GM12878 (cell line): ENCODE results near the gene ASPM. TPM values are rescaled to one million over a fixed set of nuclear protein-coding genes. Genes with fewer than 3 reads are reported as not detected.

Experiments
- ATAC-seq: fragments of 200-7000 bp; cut with Tn5 transposase; 3 replicates; pipeline ENCODE4 v1.9.1; 2020; ENCODE audit warnings: mild to moderate bottlenecking, moderate library complexity
- BruUV-seq: library from RNA; stranded (reverse); fragments of 400-500 nt; replicated peaks from 2 replicates; lab custom pipeline; 2021; lab: Mats Ljungman, UMichigan
- CTCF ChIA-PET: fragments of 300-600 bp; sonication (Branson Sonifier 250); formaldehyde crosslinking; extraction: SDS; loops from one replicate; lab custom pipeline; 2021; ENCODE audit warnings: inconsistent platforms; lab: Yijun Ruan, JAX
- POLR2A ChIA-PET: fragments of 350-600 bp; formaldehyde crosslinking; extraction: SDS; loops from one replicate; lab custom pipeline; 2021; ENCODE audit warnings: inconsistent platforms; lab: Charles Lee
- RAD21 ChIA-PET: fragments of 300-600 bp; sonication (Branson Sonifier 250); formaldehyde crosslinking; loops from one replicate; lab custom pipeline; 2023; ENCODE audit warnings: antibody characterized with exemption; ENCODE audit not compliant: unreplicated experiment; lab: Charles Lee
- SMC1A ChIA-PET: fragments of 300-600 bp; sonication (Branson Sonifier 250); formaldehyde crosslinking; loops from one replicate; lab custom pipeline; 2023; ENCODE audit not compliant: unreplicated experiment, uncharacterized antibody; lab: Charles Lee
- DNase-seq: peaks from one replicate; pipeline ENCODE4 v3.0.0-alpha.2; 2011; ENCODE audit warnings: low read depth, low spot score
- FAIRE-seq: peaks from 3 replicates; lab custom pipeline; 2011; peaks lifted over from hg19 to GRCh38; lab: Jason Lieb, UNC
- H2AFZ ChIP-seq: 2 replicates; pipeline ENCODE4 v1.6.0; 2011; ENCODE audit warnings: low read depth, low read length, control low read depth; ENCODE audit not compliant: control insufficient read depth
- H3K27ac ChIP-seq: 2 replicates; pipeline ENCODE4 v1.5.1; 2011; ENCODE audit warnings: control low read depth; ENCODE audit not compliant: control insufficient read depth, insufficient read depth
- H3K27me3 ChIP-seq, 2 experiments: replicated peaks in 1 of 2; 2 replicates each; pipeline versions ENCODE4 v1.6.0 to v1.6.1; 2011; ENCODE audit warnings: low read length in 1 of 2; ENCODE audit not compliant: control insufficient read depth in 2 of 2, insufficient read depth in 2 of 2
- H3K36me3 ChIP-seq, 2 experiments: 2 replicates each; pipeline ENCODE4 v1.5.1; 2011; ENCODE audit warnings: low read length in 1 of 2; ENCODE audit not compliant: control insufficient read depth in 2 of 2, insufficient read depth in 2 of 2
- H3K4me1 ChIP-seq: 2 replicates; pipeline ENCODE4 v1.6.1; 2011; ENCODE audit warnings: mild to moderate bottlenecking, low read length, moderate library complexity, mixed read lengths; ENCODE audit not compliant: control insufficient read depth, insufficient read depth
- H3K4me2 ChIP-seq: 2 replicates; pipeline ENCODE4 v1.6.0; 2011; ENCODE audit warnings: control low read depth; ENCODE audit not compliant: control insufficient read depth, insufficient read depth
- H3K4me3 ChIP-seq: fragments of 200-600 bp; sonication (generic); 2 replicates; pipeline ENCODE4 v1.5.1; 2016
- H3K79me2 ChIP-seq: 2 replicates; pipeline ENCODE4 v1.6.0; 2011; ENCODE audit warnings: low read length; ENCODE audit not compliant: control insufficient read depth, insufficient read depth
- H3K9ac ChIP-seq: 2 replicates; pipeline ENCODE4 v1.8.0; 2011; ENCODE audit warnings: low read length, control low read depth, mixed read lengths; ENCODE audit not compliant: control insufficient read depth, insufficient read depth
- H3K9me3 ChIP-seq: replicated peaks from 3 replicates; pipeline ENCODE4 v1.5.1; 2011; ENCODE audit warnings: mild to moderate bottlenecking, low read length; ENCODE audit not compliant: control insufficient read depth, insufficient read depth
- H4K20me1 ChIP-seq: 2 replicates; pipeline ENCODE4 v1.6.0; 2011; ENCODE audit not compliant: control insufficient read depth, insufficient read depth
- ATF7 ChIP-seq: fragments of 450-650 bp; IDR thresholded peaks from 2 replicates; pipeline ENCODE4 v1.6.1; 2016; ENCODE audit warnings: low read depth, mild to moderate bottlenecking
- BCL3 ChIP-seq: IDR thresholded peaks from 2 replicates; pipeline ENCODE4 v1.6.1; 2011; ENCODE audit warnings: borderline replicate concordance, low read depth, mild to moderate bottlenecking, moderate library complexity, low read length; ENCODE audit not compliant: insufficient read depth, poor library complexity, severe bottlenecking
- BMI1 ChIP-seq: fragments of 450-650 bp; IDR thresholded peaks from 2 replicates; pipeline ENCODE4 v1.6.1; 2016; ENCODE audit warnings: mild to moderate bottlenecking, moderate library complexity, borderline replicate concordance
- CBFB ChIP-seq: IDR thresholded peaks from 2 replicates; pipeline ENCODE4 v1.6.1; 2016; ENCODE audit warnings: antibody characterized with exemption, low read depth
- CHD1 ChIP-seq: IDR thresholded peaks from 2 replicates; pipeline ENCODE4 v1.6.1; 2012; ENCODE audit warnings: low read depth, low read length, improper control_type of control experiment
- FOS ChIP-seq: IDR thresholded peaks from 3 replicates; pipeline ENCODE4 v1.6.1; 2011; ENCODE audit warnings: borderline replicate concordance; ENCODE audit not compliant: insufficient read length; ENCODE audit errors: extremely low read depth
- FOXK2 ChIP-seq: fragments of 450-650 bp; IDR thresholded peaks from 2 replicates; pipeline ENCODE4 v1.6.1; 2017; ENCODE audit warnings: mild to moderate bottlenecking, moderate library complexity
- IRF4 ChIP-seq: IDR thresholded peaks from 2 replicates; pipeline ENCODE4 v1.6.1; 2011; ENCODE audit warnings: low read depth, low read length
- MAX ChIP-seq: IDR thresholded peaks from 2 replicates; pipeline ENCODE4 v1.6.1; 2012; ENCODE audit warnings: low read depth, low read length, improper control_type of control experiment
- NFXL1 ChIP-seq: fragments of 450-650 bp; IDR thresholded peaks from 2 replicates; pipeline ENCODE4 v1.6.1; 2017; ENCODE audit warnings: antibody characterized with exemption, mild to moderate bottlenecking, borderline replicate concordance
- NR2F1 ChIP-seq: fragments of 450-650 bp; conservative IDR thresholded peaks from 2 replicates; pipeline ENCODE4 v1.6.1; 2017; ENCODE audit warnings: mild to moderate bottlenecking
- PAX5 ChIP-seq: IDR thresholded peaks from 2 replicates; pipeline ENCODE4 v1.6.1; 2011; ENCODE audit warnings: low read depth, low read length, borderline replicate concordance
- PBX3 ChIP-seq: IDR thresholded peaks from 2 replicates; pipeline ENCODE4 v1.6.1; 2011; ENCODE audit warnings: mild to moderate bottlenecking, low read depth, low read length, moderate library complexity; ENCODE audit not compliant: insufficient replicate concordance
- POLR2AphosphoS5 ChIP-seq: IDR thresholded peaks from 2 replicates; pipeline ENCODE4 v1.6.1; 2011; ENCODE audit warnings: mild to moderate bottlenecking, low read length, inconsistent platforms
- RELB ChIP-seq: fragments of 450-650 bp; IDR thresholded peaks from 2 replicates; pipeline ENCODE4 v1.6.1; 2017; ENCODE audit warnings: low read depth, mild to moderate bottlenecking, moderate library complexity
- RUNX3 ChIP-seq: IDR thresholded peaks from 2 replicates; pipeline ENCODE4 v1.6.1; 2012; ENCODE audit warnings: low read length, inconsistent platforms
- SRF ChIP-seq, 2 experiments: IDR thresholded peaks; 2 replicates each; pipeline ENCODE4 v1.6.1; 2011; ENCODE audit warnings: low read depth in 2 of 2, low read length in 2 of 2, mild to moderate bottlenecking in 1 of 2, moderate library complexity in 1 of 2
- TCF12 ChIP-seq: IDR thresholded peaks from 2 replicates; pipeline ENCODE4 v1.6.1; 2011; ENCODE audit warnings: low read depth, mild to moderate bottlenecking, low read length
- YY1 ChIP-seq: IDR thresholded peaks from 2 replicates; pipeline ENCODE4 v1.6.1; 2011; ENCODE audit warnings: low read depth, mild to moderate bottlenecking, low read length
- ZNF384 ChIP-seq: IDR thresholded peaks from 2 replicates; pipeline ENCODE4 v1.6.1; 2012; ENCODE audit warnings: low read depth, mild to moderate bottlenecking, low read length, improper control_type of control experiment, borderline replicate concordance
- WGBS: methylation state at CpG from one replicate; pipeline ENCODE4 v1.1.6; 2016; ENCODE audit warnings: low lambda C conversion rate; ENCODE audit not compliant: insufficient replicate concordance, insufficient coverage; ENCODE audit errors: missing lambda C conversion rate; 5-methylcytosine and 5-hydroxymethylcytosine counted together
- in situ Hi-C: fragments of 300-500 bp; cut with MboI; formaldehyde crosslinking; loops from 9 replicates; pipeline ENCODE4 v1.14.3; 2018; ENCODE audit warnings: mixed read lengths
- intact Hi-C: fragments of 100-400 bp; cut with micrococcal nuclease; formaldehyde crosslinking; loops from one replicate; pipeline ENCODE4 v1.14.2; 2022; ENCODE audit not compliant: unreplicated experiment
- polyA plus RNA-seq, 11 experiments: library from polyadenylated mRNA; depleted of rRNA in 4 of 11; unstranded in 6 of 11; stranded (reverse) in 5 of 11; fragments of >200 nt; fragmentation: Nextera tagmentation in 4 of 11; fragmentation: Illumina TruSeq in 1 of 11; extraction: Ambion mirVana in 4 of 11; extraction: Trizol in 1 of 11; gene quantifications; 1 replicate in 1 of 11; 2 replicates in 10 of 11; pipeline versions ENCODE4 v1.2.1 to v1.2.3, GENCODE V29; 2011 to 2016; ENCODE audit warnings: inconsistent platforms in 2 of 11, missing spikeins in 2 of 11, low read depth in 1 of 11
- total RNA-seq, 4 experiments: library from RNA; depleted of rRNA in 3 of 4; stranded (reverse); fragments of >200 nt in 3 of 4; fragmentation: Illumina TruSeq in 1 of 4; extraction: Trizol in 1 of 4; gene quantifications; 2 replicates each; pipeline versions ENCODE4 v1.2.1 to v1.2.3, GENCODE V29; 2013 to 2021

ASPM gene
- total and polyA plus RNA-seq, 10 of the 15 experiments (the other 5 are each of a cell fraction or from before 2014, with no cell fraction given) = 16.2 to 54.9 (median 26.4) TPM

GRCh38 chr1:197140121-197140520 lies 6.3 kb downstream of the ASPM start:
- Histone ChIP-seq H3K9ac (no peak overlapping the region), H3K4me1 (no peaks in the 10 kb centered on the region), H3K36me3 (peaks cover 0 to 8% of the 10 kb centered on the region in 2 experiments; a peak in 2 of 4 replicates), H3K4me2 (peak overlapping the region; percentile 60; the same call in 1 of the 2 replicates), H3K9me3 (no peaks in the 10 kb centered on the region; the same call in 2 of the 3 replicates), H3K27ac (no peak overlapping the region), H3K27me3 (no peaks in the 10 kb centered on the region)
- WGBS = 98% methylated on average over 2 of the region's 2 CpGs
- in situ Hi-C loops (no loop called here), intact Hi-C loops (no loop called here)
- DNase-seq (no peak), ATAC-seq (peak; percentile 6)
- BruUV-seq = no TSS peak
- SMC1A ChIA-PET = interaction anchor here (1.0 kb wide), 1 partner anchor 19 kb away, joined by 3 read pairs; no protein-coding TSS in a partner anchor
- TF ChIP-seq ZNF384 (no peak), ATF7 (no peak), IRF4 (no peak), PAX5 (no peak), NFXL1 (no peak), YY1 (no peak), MAX (no peak), BCL3 (no peak), NR2F1 (no peak), TCF12 (no peak), FOXK2 (no peak), RUNX3 (no peak), POLR2AphosphoS5 (no peak), BMI1 (no peak), RELB (no peak), SRF (IDR thresholded peaks at IDR 0.05; ENCODE audit: low read depth in 2 of 2, low read length in 2 of 2) (no peak), PBX3 (no peak), CBFB (no peak), FOS (no peak), CHD1 (no peak)
- TF ChIP-seq, all 136 proteins: peak for 0
- Histone ChIP-seq H3K79me2 (peaks cover 54% of the 10 kb centered on the region), H2AFZ (peak overlapping the region; percentile 46), H4K20me1 (no peaks in the 10 kb centered on the region), H3K4me3 (no peak overlapping the region)
- ChIA-PET CTCF (no interaction called here), POLR2A (interaction anchor here (0.6 kb wide), 1 partner anchor 70 kb away, joined by 4 read pairs; no protein-coding TSS in a partner anchor), RAD21 (no interaction called here)
- no peak for FAIRE-seq
